PC-9 (cell line): ENCODE data around the gene NPC2. TPM values are rescaled to one million over a fixed set of nuclear protein-coding genes. Genes with fewer than 3 reads are reported as not detected.

Experiments used
- BruUV-seq: library from RNA; stranded (reverse); fragments of 400-500 nt; replicated peaks from 2 replicates; lab custom pipeline; 2021; lab: Mats Ljungman, UMichigan
- CTCF ChIA-PET: fragments of 300-600 bp; sonication (Branson Sonifier 250); formaldehyde crosslinking; loops from one replicate; lab custom pipeline; 2022; ENCODE audit warnings: antibody characterized with exemption; lab: Charles Lee
- POLR2A ChIA-PET: fragments of 300-600 bp; sonication (Branson Sonifier 250); formaldehyde crosslinking; loops from one replicate; lab custom pipeline; 2022; ENCODE audit warnings: antibody characterized with exemption; ENCODE audit not compliant: unreplicated experiment; lab: Charles Lee
- DNase-seq, 2 experiments: peaks; one replicate each; pipeline versions ENCODE4 v3.0.0 to v3.0.0-alpha.2; 2015 to 2022; ENCODE audit warnings: mixed read lengths in 1 of 2
- H2AFZ ChIP-seq: fragments of 200-600 bp; sonication (generic); 2 replicates; pipeline ENCODE4 v1.8.1; 2017; ENCODE audit warnings: antibody characterized with exemption
- H3F3A ChIP-seq: fragments of 200-600 bp; sonication (generic); 2 replicates; pipeline ENCODE4 v1.8.1; 2017; ENCODE audit warnings: antibody characterized with exemption, mild to moderate bottlenecking, low read depth; ENCODE audit not compliant: insufficient read depth
- H3K27ac ChIP-seq: fragments of 200-600 bp; sonication (generic); 2 replicates; pipeline ENCODE4 v1.6.1; 2016; ENCODE audit warnings: mixed run types
- H3K27me3 ChIP-seq: fragments of 200-600 bp; sonication (generic); 2 replicates; pipeline ENCODE4 v1.6.1; 2016; ENCODE audit warnings: low read depth, mixed run types; ENCODE audit not compliant: insufficient read depth
- H3K36me3 ChIP-seq: fragments of 200-600 bp; sonication (generic); 2 replicates; pipeline ENCODE4 v1.6.1; 2016; ENCODE audit warnings: low read depth, mixed run types
- H3K4me1 ChIP-seq: fragments of 200-600 bp; sonication (generic); replicated peaks from 2 replicates; pipeline ENCODE4 v1.6.1; 2016; ENCODE audit warnings: mixed run types; ENCODE audit not compliant: insufficient read depth
- H3K4me2 ChIP-seq: fragments of 200-600 bp; sonication (generic); 2 replicates; pipeline ENCODE4 v1.6.1; 2017; ENCODE audit warnings: mixed run types
- H3K4me3 ChIP-seq: fragments of 200-600 bp; sonication (generic); 2 replicates; pipeline ENCODE4 v1.6.1; 2016; ENCODE audit warnings: mixed run types
- H3K79me2 ChIP-seq: fragments of 200-600 bp; sonication (generic); 2 replicates; pipeline ENCODE4 v1.6.1; 2017; ENCODE audit warnings: low read depth, mixed run types
- H3K9me2 ChIP-seq: fragments of 200-600 bp; sonication (generic); 2 replicates; pipeline ENCODE4 v1.8.1; 2017; ENCODE audit warnings: mild to moderate bottlenecking; ENCODE audit not compliant: insufficient read depth
- H3K9me3 ChIP-seq: fragments of 200-600 bp; sonication (generic); 2 replicates; pipeline ENCODE4 v1.8.1; 2016; ENCODE audit warnings: low read depth; ENCODE audit not compliant: insufficient read depth
- H4K20me1 ChIP-seq: fragments of 200-600 bp; sonication (generic); 2 replicates; pipeline ENCODE4 v1.8.1; 2017; ENCODE audit not compliant: insufficient read depth
- EZH2 ChIP-seq: fragments of 200-600 bp; sonication (generic); IDR thresholded peaks from 2 replicates; pipeline ENCODE4 v1.8.0; 2017; ENCODE audit warnings: antibody characterized with exemption, low read depth
- intact Hi-C: fragments of 100-400 bp; cut with micrococcal nuclease; formaldehyde crosslinking; loops from one replicate; pipeline ENCODE4 v1.10.0; 2022; ENCODE audit not compliant: unreplicated experiment
- total RNA-seq: library from RNA; stranded (reverse); gene quantifications from 2 replicates; pipeline ENCODE4 v1.2.3, GENCODE V29; 2021
- TF ChIP-seq, protein P1 (sequence below): fragments of 200-600 bp; sonication (generic); conservative IDR thresholded peaks from 2 replicates; pipeline ENCODE4 v1.6.1; 2017; ENCODE audit warnings: mixed run types, antibody characterized with exemption, mild to moderate bottlenecking, moderate library complexity

The NPC2 gene
- total RNA-seq, 1 experiment from 2014 or later, result 1,010 TPM

- H3F3A ChIP-seq, result 0 out of 2 replicates have a peak, but pooled peaks cover 4% of the 10 kb centered on the region
- no peaks in the 10 kb centered on the region for H3K9me3 ChIP-seq
- no peak for DNase-seq
- H3K4me3 ChIP-seq, result no peak overlapping the region
- TF ChIP-seq, protein P1, sequence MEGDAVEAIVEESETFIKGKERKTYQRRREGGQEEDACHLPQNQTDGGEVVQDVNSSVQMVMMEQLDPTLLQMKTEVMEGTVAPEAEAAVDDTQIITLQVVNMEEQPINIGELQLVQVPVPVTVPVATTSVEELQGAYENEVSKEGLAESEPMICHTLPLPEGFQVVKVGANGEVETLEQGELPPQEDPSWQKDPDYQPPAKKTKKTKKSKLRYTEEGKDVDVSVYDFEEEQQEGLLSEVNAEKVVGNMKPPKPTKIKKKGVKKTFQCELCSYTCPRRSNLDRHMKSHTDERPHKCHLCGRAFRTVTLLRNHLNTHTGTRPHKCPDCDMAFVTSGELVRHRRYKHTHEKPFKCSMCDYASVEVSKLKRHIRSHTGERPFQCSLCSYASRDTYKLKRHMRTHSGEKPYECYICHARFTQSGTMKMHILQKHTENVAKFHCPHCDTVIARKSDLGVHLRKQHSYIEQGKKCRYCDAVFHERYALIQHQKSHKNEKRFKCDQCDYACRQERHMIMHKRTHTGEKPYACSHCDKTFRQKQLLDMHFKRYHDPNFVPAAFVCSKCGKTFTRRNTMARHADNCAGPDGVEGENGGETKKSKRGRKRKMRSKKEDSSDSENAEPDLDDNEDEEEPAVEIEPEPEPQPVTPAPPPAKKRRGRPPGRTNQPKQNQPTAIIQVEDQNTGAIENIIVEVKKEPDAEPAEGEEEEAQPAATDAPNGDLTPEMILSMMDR, result no peak
- no peak for TF ChIP-seq EZH2
- H3K79me2 ChIP-seq, result no peaks in the 10 kb centered on the region
- no peaks in the 10 kb centered on the region for H3K27me3 ChIP-seq
- POLR2A ChIA-PET, result no interaction called here
- intact Hi-C loops, result no loop called here
- no peak overlapping the region for H2AFZ ChIP-seq
- no peaks in the 10 kb centered on the region for H4K20me1 ChIP-seq
- no peak overlapping the region for H3K4me2 ChIP-seq
- no TSS peak for BruUV-seq
- no peaks in the 10 kb centered on the region for H3K9me2 ChIP-seq
- no peak overlapping the region for H3K27ac ChIP-seq
- no peaks in the 10 kb centered on the region; the same call in 1 of the 2 replicates for H3K4me1 ChIP-seq
- H3K36me3 ChIP-seq, result 0 out of 2 replicates have a peak, but pooled peaks cover 16% of the 10 kb centered on the region
- CTCF ChIA-PET, result interaction anchor here (1.2 kb wide), 1 partner anchor 57 kb away, joined by 3 read pairs; no protein-coding TSS in a partner anchor
Observed at GRCh38 chr14:74508844-74509428, 15.8 kb upstream of the NPC2 start.

- no peak overlapping the region for H2AFZ ChIP-seq
Observed at GRCh38 chr14:74508292-74508731, 15.2 kb upstream of the NPC2 start.

GRCh38 chr14:74507840-74508239 lies 14.7 kb upstream of the NPC2 start:
- H3K4me2 ChIP-seq, result no peak overlapping the region
- BruUV-seq, result no TSS peak
- CTCF ChIA-PET, result interaction anchor here (0.7 to 1.2 kb wide), 2 partner anchors 58 to 127 kb away, joined by 3 to 7 read pairs; no protein-coding TSS in a partner anchor

More at GRCh38 chr14:74508292-74508731, 15.2 kb upstream of the NPC2 start:
- H3K79me2 ChIP-seq, result no peaks in the 10 kb centered on the region
- H3F3A ChIP-seq, result 0 out of 2 replicates have a peak, but pooled peaks cover 4% of the 10 kb centered on the region
- H3K27me3 ChIP-seq, result no peaks in the 10 kb centered on the region
- BruUV-seq, result no TSS peak
- H3K9me3 ChIP-seq, result no peaks in the 10 kb centered on the region
- ChIA-PET POLR2A (interaction anchor here (0.6 kb wide), 1 partner anchor 31 kb away, joined by 4 read pairs; no protein-coding TSS in a partner anchor), CTCF (interaction anchor here (0.7 to 1.2 kb wide), 2 partner anchors 58 to 128 kb away, joined by 3 to 7 read pairs; no protein-coding TSS in a partner anchor)
- no peaks in the 10 kb centered on the region for H3K9me2 ChIP-seq
- TF ChIP-seq, protein P1, result no peak
- TF ChIP-seq EZH2, result no peak
- H4K20me1 ChIP-seq, result no peaks in the 10 kb centered on the region
- no peak overlapping the region for H3K4me3 ChIP-seq
- DNase-seq, result no peak
- intact Hi-C loops, result no loop called here
- H3K27ac ChIP-seq, result no peak overlapping the region
- no peaks in the 10 kb centered on the region; the same call in 1 of the 2 replicates for H3K4me1 ChIP-seq
- H3K36me3 ChIP-seq, result 0 out of 2 replicates have a peak, but pooled peaks cover 11% of the 10 kb centered on the region
- no peak overlapping the region for H3K4me2 ChIP-seq

More at GRCh38 chr14:74507840-74508239, 14.7 kb upstream of the NPC2 start:
- TF ChIP-seq EZH2, result no peak
- TF ChIP-seq, protein P1, result no peak
- Histone ChIP-seq H3K9me2 (no peaks in the 10 kb centered on the region), H3K36me3 (0 out of 2 replicates have a peak, but pooled peaks cover 6% of the 10 kb centered on the region), H3K27me3 (no peaks in the 10 kb centered on the region), H2AFZ (no peak overlapping the region), H4K20me1 (no peaks in the 10 kb centered on the region), H3K4me1 (no peaks in the 10 kb centered on the region; the same call in 1 of the 2 replicates), H3F3A (0 out of 2 replicates have a peak, but pooled peaks cover 8% of the 10 kb centered on the region), H3K9me3 (no peaks in the 10 kb centered on the region), H3K27ac (no peak overlapping the region), H3K79me2 (no peaks in the 10 kb centered on the region), H3K4me3 (no peak overlapping the region)
- intact Hi-C loops, result no loop called here
- POLR2A ChIA-PET, result interaction anchor here (0.6 kb wide), 1 partner anchor 32 kb away, joined by 4 read pairs; no protein-coding TSS in a partner anchor
- no peak for DNase-seq
